T47D (cell line): Measurements from ENCODE around the gene OTOA.
A peak's percentile ranks its signal among the peaks of the same experiment; 100 is the strongest.
"Not testable (repeated sequence)": the region's sequence is repeated elsewhere in the genome, so short reads cannot be mapped to it uniquely, and the experiment has no call there.

Experiments
- DNase-seq, 2 experiments: peaks; one replicate each; pipeline versions ENCODE4 v3.0.0 to v3.0.0-alpha.2; 2011 to 2012; ENCODE audit warnings: low read depth in 1 of 2, low spot score in 1 of 2
- in situ Hi-C: cut with HindIII; loops from 2 replicates; pipeline ENCODE4 v1.10.0; 2016; ENCODE audit warnings: low sequenced_read_pairs, low pct_unique_long_range_greater_than_20kb

OTOA gene

GRCh38 chr16:21757080-21757671 lies 93.4 kb downstream of the OTOA start:
- in situ Hi-C loops, DNase-seq: not testable (repeated sequence)

DNA sequence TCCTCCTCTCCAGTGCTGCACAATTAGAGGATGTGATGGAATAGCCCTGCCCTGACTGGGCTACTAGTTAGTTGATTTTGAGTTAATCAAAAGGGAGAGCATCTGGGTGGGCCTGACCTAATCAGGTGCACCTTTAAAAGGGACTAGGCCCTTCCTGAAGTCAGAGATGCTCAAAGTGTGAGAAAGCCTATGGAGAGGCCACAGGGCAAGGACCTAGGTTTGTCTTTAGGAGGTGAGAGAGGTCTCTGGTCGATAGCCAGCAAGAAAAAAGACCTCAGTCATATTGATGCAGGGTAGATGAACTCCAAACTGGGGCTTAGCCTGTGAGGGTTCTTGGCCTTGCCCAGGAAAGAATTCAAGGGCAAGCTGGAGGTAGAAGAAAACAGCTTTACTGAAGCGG lies 104.5 kb downstream of the OTOA start:
- in situ Hi-C loops, DNase-seq: not testable (repeated sequence)

DNA sequence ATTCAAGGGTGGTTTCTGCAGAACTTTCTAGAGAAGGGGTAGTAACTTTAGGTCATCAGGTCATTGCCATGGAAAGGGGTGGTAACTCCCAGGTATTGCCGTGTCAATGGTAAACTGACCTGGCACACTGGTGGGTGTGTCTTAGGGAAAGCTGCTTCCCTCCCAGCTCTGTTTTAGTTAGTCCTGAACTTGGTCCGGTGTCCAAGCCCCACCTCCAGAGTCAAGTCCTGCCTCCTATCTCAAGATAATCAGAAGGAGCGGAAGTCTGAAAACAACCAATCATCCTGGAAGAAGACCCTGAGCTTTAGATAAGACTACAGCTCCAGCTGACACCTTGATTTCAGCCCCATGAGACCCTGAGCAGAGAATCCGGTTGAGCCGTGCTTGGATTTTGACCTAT lies 105.0 kb downstream of the OTOA start:
- DNase-seq, result not testable (repeated sequence)

DNA sequence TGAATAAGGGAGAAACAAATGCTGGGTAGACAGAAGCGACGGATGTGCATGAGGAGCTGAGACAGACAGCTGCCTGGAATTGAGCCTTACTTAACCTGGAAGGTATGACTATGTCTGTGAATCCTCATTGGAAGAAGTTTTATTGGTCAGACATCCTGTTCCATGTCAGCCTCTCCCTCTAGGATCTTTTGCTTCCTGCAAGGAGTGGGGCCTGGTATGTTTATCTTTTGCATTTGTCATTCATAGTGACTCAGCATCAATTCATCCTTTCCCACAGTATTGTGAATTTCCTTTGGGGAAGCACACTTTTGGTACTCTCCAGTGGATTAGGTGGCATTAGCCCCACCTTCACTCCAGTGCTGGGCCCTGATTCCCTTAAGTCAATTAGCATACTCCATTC lies 105.5 kb downstream of the OTOA start:
- in situ Hi-C loops, result not testable (repeated sequence)
- peak in 1 of 2 experiments; percentile 10 for DNase-seq

More for the DNA sequence above, 105.0 kb downstream of the OTOA start:
- in situ Hi-C loops, result not testable (repeated sequence)

DNA sequence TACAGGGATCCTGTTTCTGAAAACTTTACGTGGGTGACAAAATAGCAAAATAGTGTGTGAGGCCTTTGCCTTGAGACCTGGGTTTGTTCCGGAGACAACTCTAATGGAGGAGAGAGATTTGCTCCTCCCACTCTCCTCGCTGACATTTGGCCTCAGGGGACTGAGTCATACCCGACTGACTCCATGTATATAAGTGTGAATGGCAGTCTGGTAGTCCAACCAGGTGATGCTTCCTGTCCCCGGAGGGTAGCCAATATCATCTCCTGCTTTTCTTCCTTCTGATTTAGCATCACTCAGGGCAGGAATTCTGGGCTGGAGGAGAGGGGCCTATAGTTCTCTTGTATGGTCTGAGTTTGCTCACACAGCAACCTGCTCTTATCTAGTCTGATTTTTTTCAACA lies 106.8 kb downstream of the OTOA start:
- DNase-seq, in situ Hi-C loops: not testable (repeated sequence)

DNA sequence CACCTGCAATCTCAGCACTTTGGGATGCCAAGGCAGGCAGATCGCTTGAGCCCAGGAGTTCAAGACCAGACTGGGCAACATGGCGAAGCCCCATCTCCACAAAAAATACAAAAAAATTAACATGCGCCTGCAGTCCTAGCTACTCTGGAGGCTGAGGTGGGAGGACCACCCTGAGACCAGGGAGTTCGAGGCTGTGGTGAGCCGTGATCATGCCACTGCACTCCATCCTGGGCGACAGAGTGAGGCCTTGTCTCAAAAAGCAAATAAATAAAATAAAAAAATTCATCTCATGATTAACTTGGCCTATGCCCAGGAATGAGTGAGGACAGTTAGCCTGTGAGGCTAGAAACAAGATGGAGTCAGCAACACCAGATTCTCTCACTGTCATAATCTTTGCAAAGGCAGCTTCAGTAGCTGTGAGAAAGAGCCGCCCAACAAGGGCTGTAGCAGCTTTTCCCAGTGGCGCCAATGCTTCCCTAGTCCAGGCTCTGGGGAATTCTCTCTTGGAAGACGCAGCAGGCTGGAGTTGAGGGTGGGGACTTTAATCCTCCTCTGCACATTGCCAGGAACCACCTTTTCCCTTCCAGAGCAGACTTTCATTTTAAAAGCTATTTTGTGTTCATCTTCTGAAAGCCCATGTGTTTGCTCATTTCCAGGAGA lies 108.9 kb downstream of the OTOA start:
- DNase-seq, in situ Hi-C loops: not testable (repeated sequence)

- in situ Hi-C loops, DNase-seq: not testable (repeated sequence)
Measured at GRCh38 chr16:21773207-21773553, 109.4 kb downstream of the OTOA start.

DNA sequence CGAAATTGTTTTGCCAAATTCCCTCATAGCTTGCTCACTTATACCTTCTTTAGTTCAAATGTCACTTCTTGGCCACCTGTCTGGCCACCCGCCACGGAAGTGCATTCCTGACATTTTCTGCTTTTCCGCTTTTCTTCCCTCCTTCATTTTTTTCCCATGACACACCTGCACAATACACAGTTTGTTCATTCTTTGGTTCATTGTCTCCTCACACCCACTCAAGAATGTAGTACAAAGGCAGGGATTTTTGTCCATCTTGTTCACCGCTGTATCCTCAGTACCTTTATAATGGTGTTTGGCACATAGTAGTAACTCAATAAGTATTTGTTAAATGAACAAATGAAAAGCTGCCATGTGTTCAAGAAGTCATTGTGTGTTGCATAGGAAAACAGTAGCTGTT lies 116.8 kb downstream of the OTOA start:
- DNase-seq, in situ Hi-C loops: not testable (repeated sequence)

DNA sequence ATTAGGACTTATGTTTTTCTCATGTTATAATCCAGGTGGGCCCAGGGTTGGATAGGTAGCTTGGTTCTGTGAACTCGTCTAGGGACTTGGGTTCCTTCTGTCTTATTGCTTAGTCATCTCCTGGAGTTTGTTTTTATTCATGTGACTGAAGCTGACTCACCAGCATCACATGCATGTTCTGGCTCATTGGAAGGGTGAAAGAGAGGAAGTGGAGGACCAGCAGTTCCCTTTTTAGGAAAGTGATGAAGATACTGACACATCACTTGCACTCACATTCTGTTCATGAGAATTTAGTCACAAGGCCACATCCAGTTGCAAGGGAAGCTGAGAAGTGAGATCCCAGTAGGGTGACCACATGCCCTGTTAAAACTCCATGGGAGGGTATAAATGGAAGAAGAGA lies 126.7 kb downstream of the OTOA start:
- DNase-seq, in situ Hi-C loops: not testable (repeated sequence)

- in situ Hi-C loops, DNase-seq: not testable (repeated sequence)
Measured at GRCh38 chr16:21793310-21793709, 129.5 kb downstream of the OTOA start.

DNA sequence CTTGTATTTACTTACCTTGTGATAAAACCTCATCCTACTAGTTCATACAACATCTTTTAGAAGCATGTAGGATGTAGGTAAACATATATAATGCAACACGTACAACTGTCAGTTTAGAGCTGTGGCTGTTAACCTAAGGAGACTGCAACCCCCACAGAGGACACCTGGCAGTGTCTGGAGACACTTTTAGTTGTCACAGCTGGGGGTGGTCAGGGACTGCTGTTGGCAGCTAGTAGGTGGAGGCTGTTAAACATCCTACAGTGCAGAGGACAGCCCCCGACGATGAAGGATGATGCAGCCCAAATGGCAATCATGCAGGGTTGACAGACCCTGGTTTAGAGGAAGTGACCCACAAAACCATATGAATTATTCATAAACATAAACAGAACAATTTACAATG lies 134.8 kb downstream of the OTOA start:
- DNase-seq, in situ Hi-C loops: not testable (repeated sequence)

GRCh38 chr16:21801538-21802374 lies 138.0 kb downstream of the OTOA start:
- in situ Hi-C loops, result not testable (repeated sequence)
- peak in 1 of 2 experiments; percentile 56 for DNase-seq

DNA sequence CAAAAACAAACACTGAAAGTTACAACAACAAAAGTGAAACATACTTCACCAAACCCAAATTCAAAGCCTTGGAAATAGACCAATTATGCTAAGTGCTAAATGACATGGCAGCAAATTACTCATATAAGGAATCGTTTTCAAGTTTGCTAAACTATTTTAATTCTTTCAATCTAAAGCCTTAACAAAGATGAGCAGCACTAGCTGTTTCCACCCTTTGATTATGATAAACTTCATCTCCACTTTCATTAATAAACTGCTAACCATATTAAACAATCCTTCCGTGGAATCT lies 138.6 kb downstream of the OTOA start:
- in situ Hi-C loops, DNase-seq: not testable (repeated sequence)
